Natural killer cell treated with Interleukin-12 subunit alpha and Interleukin-12 subunit beta and Interleukin-15 and Interleukin-18, amount 100 ng/mL, for 72 hours (primary cell): ENCODE results near the gene TTYH2. TPM values are rescaled to one million over a fixed set of nuclear protein-coding genes. Genes with fewer than 3 reads are reported as not detected.
"Not testable (repeated sequence)": the region's sequence is repeated elsewhere in the genome, so short reads cannot be mapped to it uniquely, and the experiment has no call there.

ENCODE experiments used
- ATAC-seq, 2 donors: fragments of 150-1000 bp; cut with Tn5 transposase in 1 of 2; sonication (Bioruptor Pico), chemical (Tn5 transposase) in 1 of 2; 2 replicates each; pipeline ENCODE4 v1.10.0; 2021
- DNase-seq: peaks from one replicate; pipeline ENCODE4 v3.0.0; 2022; ENCODE audit warnings: low spot score
- H3K27ac Mint-ChIP-seq, 2 donors: 1 replicate in 1 of 2; 2 replicates in 1 of 2; pipeline ENCODE4 v1.8.0; 2022; ENCODE audit warnings: mixed read lengths in 2 of 2, mild to moderate bottlenecking in 1 of 2, moderate library complexity in 1 of 2
- H3K27me3 Mint-ChIP-seq, 2 donors: 1 replicate in 1 of 2; 2 replicates in 1 of 2; pipeline ENCODE4 v1.8.0; 2022; ENCODE audit warnings: mixed read lengths in 2 of 2
- H3K36me3 Mint-ChIP-seq: one replicate; pipeline ENCODE4 v1.8.0; 2022; ENCODE audit warnings: mixed read lengths
- H3K4me1 Mint-ChIP-seq, 2 donors: 1 replicate in 1 of 2; 2 replicates in 1 of 2; pipeline ENCODE4 v1.8.0; 2022; ENCODE audit warnings: low read depth in 2 of 2, mixed read lengths in 2 of 2, mild to moderate bottlenecking in 1 of 2
- H3K4me3 Mint-ChIP-seq: one replicate; pipeline ENCODE4 v1.8.0; 2022; ENCODE audit warnings: mixed read lengths
- H3K9me3 Mint-ChIP-seq: 2 replicates; pipeline ENCODE4 v1.8.0; 2022; ENCODE audit warnings: mixed read lengths
- total RNA-seq, 2 donors: library from RNA; stranded (reverse); gene quantifications; one replicate each; pipeline ENCODE4 v1.2.3, GENCODE V29; 2022

TTYH2 gene
- total RNA-seq, 2 donors from 2014 or later, result 1.5 to 1.9 TPM

- Mint-ChIP-seq H3K9me3 (no peaks in the 10 kb centered on the region), H3K27ac (no peak overlapping the region), H3K36me3 (no peaks in the 10 kb centered on the region), H3K27me3 (no peaks in the 10 kb centered on the region), H3K4me3 (no peak overlapping the region), H3K4me1 (peaks cover 32 to 39% of the 10 kb centered on the region in 2 donors)
- no peak for ATAC-seq
- no peak for DNase-seq
These were observed 64.6 kb downstream of the TTYH2 start for GRCh38 chr17:74277935-74278334.

GRCh38 chr17:74279617-74280016, 66.2 kb downstream of the TTYH2 start:
- DNase-seq, H3K9me3 Mint-ChIP-seq, ATAC-seq, H3K36me3 Mint-ChIP-seq, H3K27me3 Mint-ChIP-seq: not testable (repeated sequence)
- peaks cover 18 to 32% of the 10 kb centered on the region in 2 donors for H3K4me1 Mint-ChIP-seq
- peak overlapping the region; percentile 39 for H3K4me3 Mint-ChIP-seq
- H3K27ac Mint-ChIP-seq, result peak overlapping the region; percentile 35 to 68

- Mint-ChIP-seq H3K4me1 (peaks cover 13 to 33% of the 10 kb centered on the region in 2 donors), H3K4me3 (peak overlapping the region; percentile 39), H3K9me3 (no peaks in the 10 kb centered on the region), H3K27me3 (no peaks in the 10 kb centered on the region), H3K36me3 (no peaks in the 10 kb centered on the region), H3K27ac (peak overlapping the region; percentile 35 to 68)
- DNase-seq (no peak), ATAC-seq (peak; percentile 70 to 85)
These were observed 66.7 kb downstream of the TTYH2 start for GRCh38 chr17:74280093-74280513.

GRCh38 chr17:74281799-74282198, 68.4 kb downstream of the TTYH2 start:
- no peak overlapping the region for H3K27ac Mint-ChIP-seq
- peaks cover 12 to 28% of the 10 kb centered on the region in 2 donors for H3K4me1 Mint-ChIP-seq
- no peaks in the 10 kb centered on the region for H3K27me3 Mint-ChIP-seq
- no peak overlapping the region for H3K4me3 Mint-ChIP-seq
- H3K36me3 Mint-ChIP-seq, result no peaks in the 10 kb centered on the region
- DNase-seq (no peak), ATAC-seq (no peak)
- H3K9me3 Mint-ChIP-seq, result no peaks in the 10 kb centered on the region

GRCh38 chr17:74282274-74282586, 68.9 kb downstream of the TTYH2 start:
- peaks cover 12 to 30% of the 10 kb centered on the region in 2 donors for H3K4me1 Mint-ChIP-seq

GRCh38 chr17:74282587-74283370, 69.4 kb downstream of the TTYH2 start:
- Mint-ChIP-seq H3K27me3 (no peaks in the 10 kb centered on the region), H3K27ac (peak overlapping the region; percentile 63 to 69), H3K4me3 (peak overlapping the region; percentile 34), H3K36me3 (no peaks in the 10 kb centered on the region), H3K9me3 (no peaks in the 10 kb centered on the region), H3K4me1 (peaks cover 12 to 31% of the 10 kb centered on the region in 2 donors)
- no peak for DNase-seq
- peak; percentile 66 to 67 for ATAC-seq

More at GRCh38 chr17:74282274-74282586, 68.9 kb downstream of the TTYH2 start:
- H3K27me3 Mint-ChIP-seq, H3K4me3 Mint-ChIP-seq, H3K36me3 Mint-ChIP-seq, DNase-seq, H3K9me3 Mint-ChIP-seq, ATAC-seq: not testable (repeated sequence)
- peak overlapping the region; percentile 63 to 69 for H3K27ac Mint-ChIP-seq

- Mint-ChIP-seq H3K4me1 (peaks cover 12 to 32% of the 10 kb centered on the region in 2 donors), H3K27ac (peak overlapping the region; percentile 63 to 69)
These were observed 70.0 kb downstream of the TTYH2 start for GRCh38 chr17:74283371-74283673.

GRCh38 chr17:74287031-74287602, 73.7 kb downstream of the TTYH2 start:
- ATAC-seq, result no peak
- H3K27me3 Mint-ChIP-seq, result no peaks in the 10 kb centered on the region
- H3K27ac Mint-ChIP-seq, result no peak overlapping the region
- H3K4me1 Mint-ChIP-seq, result peaks cover 7 to 30% of the 10 kb centered on the region in 2 donors
- H3K9me3 Mint-ChIP-seq, result no peaks in the 10 kb centered on the region
- no peak overlapping the region for H3K4me3 Mint-ChIP-seq
- H3K36me3 Mint-ChIP-seq, result no peaks in the 10 kb centered on the region
- no peak for DNase-seq

More at GRCh38 chr17:74283371-74283673, 70.0 kb downstream of the TTYH2 start:
- H3K4me3 Mint-ChIP-seq, result no peak overlapping the region
- no peak for ATAC-seq
- H3K9me3 Mint-ChIP-seq, result no peaks in the 10 kb centered on the region
- H3K27me3 Mint-ChIP-seq, result no peaks in the 10 kb centered on the region
- no peak for DNase-seq
- no peaks in the 10 kb centered on the region for H3K36me3 Mint-ChIP-seq

GRCh38 chr17:74288785-74289184, 75.4 kb downstream of the TTYH2 start:
- Mint-ChIP-seq H3K4me3 (no peak overlapping the region), H3K4me1 (peaks cover 0 to 21% of the 10 kb centered on the region in 2 donors), H3K9me3 (no peaks in the 10 kb centered on the region), H3K27ac (peak overlapping the region in 1 of 2 donors; percentile 77), H3K27me3 (no peaks in the 10 kb centered on the region), H3K36me3 (no peaks in the 10 kb centered on the region)
- ATAC-seq (peak; percentile 77 to 78), DNase-seq (no peak)

GRCh38 chr17:74289688-74290087, 76.3 kb downstream of the TTYH2 start:
- H3K36me3 Mint-ChIP-seq, result no peaks in the 10 kb centered on the region
- peaks cover 0 to 19% of the 10 kb centered on the region in 2 donors for H3K4me1 Mint-ChIP-seq
- no peak for ATAC-seq
- H3K9me3 Mint-ChIP-seq, result no peaks in the 10 kb centered on the region
- no peak overlapping the region for H3K4me3 Mint-ChIP-seq
- H3K27me3 Mint-ChIP-seq, result no peaks in the 10 kb centered on the region
- no peak overlapping the region for H3K27ac Mint-ChIP-seq
- no peak for DNase-seq

GRCh38 chr17:74290340-74290739, 77.0 kb downstream of the TTYH2 start:
- Mint-ChIP-seq H3K27me3 (no peaks in the 10 kb centered on the region), H3K27ac (no peak overlapping the region), H3K4me3 (no peak overlapping the region)

GRCh38 chr17:74292495-74292894, 79.1 kb downstream of the TTYH2 start:
- no peaks in the 10 kb centered on the region for H3K27me3 Mint-ChIP-seq
- no peak overlapping the region for H3K27ac Mint-ChIP-seq
- H3K9me3 Mint-ChIP-seq, result no peaks in the 10 kb centered on the region
- no peak for DNase-seq
- no peak overlapping the region for H3K4me3 Mint-ChIP-seq
- H3K36me3 Mint-ChIP-seq, result no peaks in the 10 kb centered on the region
- H3K4me1 Mint-ChIP-seq, result peaks cover 0 to 11% of the 10 kb centered on the region in 2 donors
- ATAC-seq, result no peak

More at GRCh38 chr17:74290340-74290739, 77.0 kb downstream of the TTYH2 start:
- H3K36me3 Mint-ChIP-seq, result no peaks in the 10 kb centered on the region
- DNase-seq (no peak), ATAC-seq (no peak)
- no peaks in the 10 kb centered on the region for H3K9me3 Mint-ChIP-seq
- H3K4me1 Mint-ChIP-seq, result peaks cover 0 to 14% of the 10 kb centered on the region in 2 donors

- peaks cover 0 to 5% of the 10 kb centered on the region in 2 donors for H3K27me3 Mint-ChIP-seq
- H3K27ac Mint-ChIP-seq, result no peak overlapping the region
- ATAC-seq (no peak), DNase-seq (no peak)
- no peaks in the 10 kb centered on the region for H3K36me3 Mint-ChIP-seq
- H3K4me3 Mint-ChIP-seq, result no peak overlapping the region
- peaks cover 3 to 4% of the 10 kb centered on the region in 2 donors for H3K4me1 Mint-ChIP-seq
- no peaks in the 10 kb centered on the region for H3K9me3 Mint-ChIP-seq
These were observed 82.5 kb downstream of the TTYH2 start for GRCh38 chr17:74295625-74296547.
